ENCODE results near the gene C1GALT1C1.

DNA sequence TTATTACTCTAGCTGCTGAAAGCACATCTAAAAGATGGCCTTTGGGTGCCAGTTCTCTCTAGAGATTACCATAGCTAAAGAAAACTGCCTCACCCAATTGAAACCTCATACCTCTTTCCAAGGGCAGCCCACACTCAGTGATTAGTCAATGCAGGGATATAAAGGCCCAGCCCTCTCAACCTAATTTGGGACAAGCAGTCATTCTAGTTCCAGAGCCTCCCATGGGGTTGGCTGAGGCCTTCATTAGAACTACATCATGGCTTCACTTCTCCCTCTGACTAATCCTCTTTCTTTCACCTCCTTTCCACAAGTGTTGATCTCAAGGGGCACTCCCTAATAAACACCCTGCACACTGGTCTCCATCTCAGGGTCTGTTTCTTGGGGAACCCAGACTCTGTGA, 38.5 kb upstream of the C1GALT1C1 start:
- no peak for TF ChIP-seq FOXM1 (IDR thresholded peaks at IDR 0.05; ENCODE audit: borderline replicate concordance)
- no peak for TF ChIP-seq BHLHE40 (IDR thresholded peaks at IDR 0.05; ENCODE audit: borderline replicate concordance)
- TF ChIP-seq ARNT (IDR thresholded peaks at IDR 0.05), result no peak
- no peak for TF ChIP-seq PKNOX1 (IDR thresholded peaks at IDR 0.05)
- TF ChIP-seq TARDBP (IDR thresholded peaks at IDR 0.05), result no peak
- TF ChIP-seq SP1 (IDR thresholded peaks at IDR 0.05), result no peak

Measured in HEK293T (cell line).